GM12801 (cell line): ENCODE results near the gene TFDP1.

Experiments
- TF ChIP-seq, protein P1 (sequence below): IDR thresholded peaks from one replicate; pipeline ENCODE4 v1.5.1; 2011; ENCODE audit warnings: control low read depth; ENCODE audit not compliant: insufficient read length; ENCODE audit errors: extremely low read depth

Gene TFDP1

DNA sequence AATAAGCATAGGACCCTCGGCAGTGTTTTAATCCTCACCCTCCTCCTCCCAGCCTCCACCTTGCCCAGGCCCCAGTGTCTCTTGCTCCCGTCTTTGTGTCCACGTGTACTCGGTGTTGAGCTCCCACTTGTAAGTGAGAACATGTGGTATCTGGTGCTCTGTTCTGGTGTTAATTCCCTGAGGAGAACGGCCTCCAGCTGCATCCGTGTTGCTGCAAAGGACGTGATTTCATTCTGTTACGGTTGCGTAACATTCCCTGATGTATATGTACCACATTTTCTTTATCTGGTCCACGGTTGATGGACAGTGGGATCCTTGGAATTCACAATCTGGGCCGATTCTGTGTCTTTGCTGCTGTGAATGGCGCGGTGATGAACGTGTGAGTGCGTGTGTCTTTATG, 44.7 kb upstream of the TFDP1 start:
- TF ChIP-seq, protein P1, sequence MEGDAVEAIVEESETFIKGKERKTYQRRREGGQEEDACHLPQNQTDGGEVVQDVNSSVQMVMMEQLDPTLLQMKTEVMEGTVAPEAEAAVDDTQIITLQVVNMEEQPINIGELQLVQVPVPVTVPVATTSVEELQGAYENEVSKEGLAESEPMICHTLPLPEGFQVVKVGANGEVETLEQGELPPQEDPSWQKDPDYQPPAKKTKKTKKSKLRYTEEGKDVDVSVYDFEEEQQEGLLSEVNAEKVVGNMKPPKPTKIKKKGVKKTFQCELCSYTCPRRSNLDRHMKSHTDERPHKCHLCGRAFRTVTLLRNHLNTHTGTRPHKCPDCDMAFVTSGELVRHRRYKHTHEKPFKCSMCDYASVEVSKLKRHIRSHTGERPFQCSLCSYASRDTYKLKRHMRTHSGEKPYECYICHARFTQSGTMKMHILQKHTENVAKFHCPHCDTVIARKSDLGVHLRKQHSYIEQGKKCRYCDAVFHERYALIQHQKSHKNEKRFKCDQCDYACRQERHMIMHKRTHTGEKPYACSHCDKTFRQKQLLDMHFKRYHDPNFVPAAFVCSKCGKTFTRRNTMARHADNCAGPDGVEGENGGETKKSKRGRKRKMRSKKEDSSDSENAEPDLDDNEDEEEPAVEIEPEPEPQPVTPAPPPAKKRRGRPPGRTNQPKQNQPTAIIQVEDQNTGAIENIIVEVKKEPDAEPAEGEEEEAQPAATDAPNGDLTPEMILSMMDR = no peak

GRCh38 chr13:113540523-113540922, 44.0 kb upstream of the TFDP1 start:
- TF ChIP-seq, protein P1 = no peak

DNA sequence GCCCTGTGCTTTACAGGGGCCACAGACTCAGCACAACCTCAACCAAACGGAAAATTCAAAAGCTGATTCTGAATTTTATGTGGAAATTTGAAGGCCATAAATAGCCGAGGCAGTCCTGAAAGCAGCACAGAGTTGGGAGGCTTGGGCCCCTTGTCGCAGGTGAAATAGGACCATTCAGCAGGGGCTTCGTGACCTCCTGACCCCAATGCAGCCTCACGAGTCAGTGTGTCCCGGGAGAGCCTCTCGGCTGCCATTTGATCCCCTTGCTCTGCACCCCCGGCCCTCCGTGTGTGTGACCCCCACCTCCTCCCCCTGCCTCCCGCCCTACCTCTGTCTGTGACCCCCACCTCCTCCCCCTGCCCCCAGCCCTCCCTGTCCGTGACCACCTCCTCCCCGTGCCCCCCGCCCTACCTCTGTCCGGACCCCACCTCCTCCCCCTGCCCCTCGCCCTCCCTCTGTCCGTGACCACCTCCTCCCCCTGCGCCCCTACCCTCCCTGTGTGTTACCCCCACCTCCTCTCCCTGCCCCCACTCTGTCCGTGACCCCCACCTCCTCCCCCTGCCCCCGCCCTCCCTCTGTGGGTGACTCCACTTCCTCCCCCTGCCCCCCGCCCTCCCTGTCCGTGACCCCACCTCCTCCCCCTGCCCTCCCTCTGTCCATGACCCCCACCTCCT, 41.7 kb upstream of the TFDP1 start:
- TF ChIP-seq, protein P1 = no peak

GRCh38 chr13:113544071-113544891, 40.3 kb upstream of the TFDP1 start:
- TF ChIP-seq, protein P1 = no peak

GRCh38 chr13:113544896-113545295, 39.7 kb upstream of the TFDP1 start:
- TF ChIP-seq, protein P1 = no peak

DNA sequence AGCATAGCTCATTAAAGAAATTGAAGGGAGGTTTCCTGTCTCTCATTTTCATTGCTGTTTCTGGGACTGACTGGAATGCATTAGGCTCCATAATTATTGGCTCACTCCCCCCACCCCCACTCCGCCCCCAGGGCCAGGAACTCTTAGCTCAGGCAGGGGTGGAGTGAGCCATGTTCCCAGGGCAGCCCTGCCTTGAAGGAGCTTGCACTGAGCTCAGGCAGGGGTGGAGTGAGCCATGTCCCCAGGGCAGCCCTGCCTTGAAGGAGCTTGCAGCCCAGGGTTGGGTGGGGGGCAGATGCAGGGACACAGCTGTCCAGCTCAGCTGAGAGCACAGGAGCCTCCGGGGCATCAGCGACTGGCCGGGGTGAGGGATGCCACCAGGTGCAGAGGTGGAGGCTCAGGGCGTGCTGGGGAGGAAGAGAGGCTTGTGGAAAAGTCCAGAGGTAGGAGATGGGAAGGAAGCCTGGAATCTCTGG, 39.1 kb upstream of the TFDP1 start:
- TF ChIP-seq, protein P1 = no peak

- TF ChIP-seq, protein P1 = no peak
Measured at GRCh38 chr13:113545931-113546516, 38.5 kb upstream of the TFDP1 start.
